ENCODE results near the gene DHCR24. TPM values are rescaled to one million over a fixed set of nuclear protein-coding genes. Genes with fewer than 3 reads are reported as not detected.

Gene DHCR24
- polyA plus RNA-seq, 1 donor (not counting 4 experiments of a cell fraction or from before 2014, with no cell fraction given): 363 TPM

- Histone ChIP-seq H3K4me2 (ENCODE audit: control insufficient read depth, extremely low read depth, insufficient read depth, low read depth, low read length) (no peak overlapping the region), H3K79me2 (ENCODE audit: control insufficient read depth, insufficient read depth, low read length) (no peaks in the 10 kb centered on the region), H2AFZ (ENCODE audit: control insufficient read depth, low read length) (no peak overlapping the region), H3K27me3 (ENCODE audit: control insufficient read depth, extremely low read depth, insufficient read depth, low read length) (no peaks in the 10 kb centered on the region), H3K9me1 (ENCODE audit: control insufficient read depth, extremely low read depth, insufficient read depth, low read length) (no peaks in the 10 kb centered on the region), H4K20me1 (ENCODE audit: control insufficient read depth, extremely low read depth, insufficient read depth, low read length) (no peaks in the 10 kb centered on the region), H3K4me3 (ENCODE audit: control insufficient read depth in 2 of 3, extremely low read depth in 1 of 3, insufficient read depth in 2 of 3, low read depth in 1 of 3, low read length in 3 of 3) (no peak overlapping the region), H3K4me1 (ENCODE audit: control insufficient read depth, extremely low read depth, insufficient read depth, low read length) (peaks cover 7% of the 10 kb centered on the region), H3K27ac (ENCODE audit: control insufficient read depth, insufficient read depth, low read length) (no peak overlapping the region), H3K36me3 (ENCODE audit: control insufficient read depth in 2 of 2, extremely low read depth in 1 of 2, insufficient read depth in 2 of 2, low read length in 2 of 2) (no peaks in the 10 kb centered on the region), H3K9ac (ENCODE audit: control insufficient read depth, extremely low read depth, insufficient read depth, low read length) (no peak overlapping the region), H3K9me3 (ENCODE audit: control insufficient read depth, low read depth, low read length) (no peaks in the 10 kb centered on the region)
- no peak for DNase-seq (ENCODE audit: low read depth, low spot score)
- TF ChIP-seq, protein P1, sequence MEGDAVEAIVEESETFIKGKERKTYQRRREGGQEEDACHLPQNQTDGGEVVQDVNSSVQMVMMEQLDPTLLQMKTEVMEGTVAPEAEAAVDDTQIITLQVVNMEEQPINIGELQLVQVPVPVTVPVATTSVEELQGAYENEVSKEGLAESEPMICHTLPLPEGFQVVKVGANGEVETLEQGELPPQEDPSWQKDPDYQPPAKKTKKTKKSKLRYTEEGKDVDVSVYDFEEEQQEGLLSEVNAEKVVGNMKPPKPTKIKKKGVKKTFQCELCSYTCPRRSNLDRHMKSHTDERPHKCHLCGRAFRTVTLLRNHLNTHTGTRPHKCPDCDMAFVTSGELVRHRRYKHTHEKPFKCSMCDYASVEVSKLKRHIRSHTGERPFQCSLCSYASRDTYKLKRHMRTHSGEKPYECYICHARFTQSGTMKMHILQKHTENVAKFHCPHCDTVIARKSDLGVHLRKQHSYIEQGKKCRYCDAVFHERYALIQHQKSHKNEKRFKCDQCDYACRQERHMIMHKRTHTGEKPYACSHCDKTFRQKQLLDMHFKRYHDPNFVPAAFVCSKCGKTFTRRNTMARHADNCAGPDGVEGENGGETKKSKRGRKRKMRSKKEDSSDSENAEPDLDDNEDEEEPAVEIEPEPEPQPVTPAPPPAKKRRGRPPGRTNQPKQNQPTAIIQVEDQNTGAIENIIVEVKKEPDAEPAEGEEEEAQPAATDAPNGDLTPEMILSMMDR (optimal IDR thresholded peaks at IDR 0.05 in 1 of 3, IDR thresholded peaks at IDR 0.05 in 1 of 3, conservative IDR thresholded peaks at IDR 0.05 in 1 of 3; ENCODE audit: extremely low read depth in 1 of 3, insufficient read depth in 2 of 3, low read length in 3 of 3): no peak
- no peak for TF ChIP-seq EZH2 (IDR thresholded peaks at IDR 0.05; ENCODE audit: low read length)
- no peak for FAIRE-seq
- dilution Hi-C loops (cut with MboI; ENCODE audit: extremely low pct_ligation_motif_present, low sequenced_read_pairs): no loop called here
Observed at GRCh38 chr1:54835970-54836369, 51.0 kb downstream of the DHCR24 start.

DNA sequence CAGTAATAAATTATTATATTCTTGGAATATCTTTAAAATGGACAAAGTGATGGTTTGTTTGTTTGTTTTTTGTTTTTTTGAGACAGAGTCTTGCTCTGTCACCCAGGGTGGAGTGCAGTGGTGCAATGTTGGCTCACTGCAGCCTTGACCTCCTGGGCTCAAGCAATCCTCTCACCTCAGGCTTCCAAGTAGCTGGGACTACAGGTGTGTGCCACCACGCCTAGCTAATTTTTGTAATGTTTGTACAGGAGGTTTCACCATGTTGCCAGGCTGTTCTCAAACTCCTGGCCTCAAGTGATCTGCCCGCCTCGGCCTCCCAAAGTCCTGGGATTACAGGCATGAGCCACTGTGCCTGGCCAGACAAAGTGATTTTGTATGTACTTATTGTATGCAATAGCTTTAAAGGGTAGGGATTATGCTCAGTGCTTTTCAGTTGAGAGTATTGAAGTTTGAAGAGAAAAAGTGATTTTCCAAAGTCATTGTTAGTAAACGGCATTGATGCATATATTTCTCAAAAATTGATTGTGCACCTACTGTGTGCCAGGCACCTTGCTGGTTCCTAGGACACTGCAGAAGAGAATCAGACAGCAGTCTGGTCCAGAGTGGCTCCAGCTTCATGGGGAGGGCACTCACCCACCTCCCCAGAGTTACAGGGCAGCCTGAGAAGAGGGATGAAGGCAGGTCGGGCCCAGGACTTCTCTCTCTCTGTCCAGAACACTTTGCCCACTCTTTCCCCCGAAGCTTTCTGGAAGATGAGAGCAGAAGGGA lies 51.7 kb downstream of the DHCR24 start:
- FAIRE-seq: no peak
- DNase-seq (ENCODE audit: low read depth, low spot score): no peak

More for the DNA sequence above, 51.7 kb downstream of the DHCR24 start:
- Histone ChIP-seq H3K4me3 (ENCODE audit: control insufficient read depth in 2 of 3, extremely low read depth in 1 of 3, insufficient read depth in 2 of 3, low read depth in 1 of 3, low read length in 3 of 3) (no peak overlapping the region), H3K4me1 (ENCODE audit: control insufficient read depth, extremely low read depth, insufficient read depth, low read length) (peaks cover 7% of the 10 kb centered on the region), H3K79me2 (ENCODE audit: control insufficient read depth, insufficient read depth, low read length) (no peaks in the 10 kb centered on the region), H3K27me3 (ENCODE audit: control insufficient read depth, extremely low read depth, insufficient read depth, low read length) (no peaks in the 10 kb centered on the region), H3K27ac (ENCODE audit: control insufficient read depth, insufficient read depth, low read length) (no peak overlapping the region), H3K9me3 (ENCODE audit: control insufficient read depth, low read depth, low read length) (no peaks in the 10 kb centered on the region), H2AFZ (ENCODE audit: control insufficient read depth, low read length) (no peak overlapping the region), H3K9me1 (ENCODE audit: control insufficient read depth, extremely low read depth, insufficient read depth, low read length) (no peaks in the 10 kb centered on the region), H3K36me3 (ENCODE audit: control insufficient read depth in 2 of 2, extremely low read depth in 1 of 2, insufficient read depth in 2 of 2, low read length in 2 of 2) (no peaks in the 10 kb centered on the region), H3K4me2 (ENCODE audit: control insufficient read depth, extremely low read depth, insufficient read depth, low read depth, low read length) (no peak overlapping the region), H4K20me1 (ENCODE audit: control insufficient read depth, extremely low read depth, insufficient read depth, low read length) (no peaks in the 10 kb centered on the region), H3K9ac (ENCODE audit: control insufficient read depth, extremely low read depth, insufficient read depth, low read length) (no peak overlapping the region)
- TF ChIP-seq, protein P1 (optimal IDR thresholded peaks at IDR 0.05 in 1 of 3, IDR thresholded peaks at IDR 0.05 in 1 of 3, conservative IDR thresholded peaks at IDR 0.05 in 1 of 3; ENCODE audit: extremely low read depth in 1 of 3, insufficient read depth in 2 of 3, low read length in 3 of 3): no peak
- no peak for TF ChIP-seq EZH2 (IDR thresholded peaks at IDR 0.05; ENCODE audit: low read length)
- dilution Hi-C loops (cut with MboI; ENCODE audit: extremely low pct_ligation_motif_present, low sequenced_read_pairs): no loop called here

All from keratinocyte (primary cell).